ENCODE results near the gene MAPK13.

GRCh38 chr6:36160147-36160760 lies 29.9 kb downstream of the MAPK13 start:
- TF ChIP-seq ZBTB21 (CRISPR knock-in tag; IDR thresholded peaks at IDR 0.05; ENCODE audit: borderline replicate concordance) (no peak), ZNF281 (CRISPR knock-in tag; IDR thresholded peaks at IDR 0.05) (no peak), CTCF (IDR thresholded peaks at IDR 0.05) (no peak), CREB1 (CRISPR knock-in tag; IDR thresholded peaks at IDR 0.05) (no peak), SOX15 (CRISPR knock-in tag; IDR thresholded peaks at IDR 0.05) (no peak), SMAD4 (CRISPR knock-in tag; IDR thresholded peaks at IDR 0.05) (no peak), HMGXB4 (CRISPR knock-in tag; IDR thresholded peaks at IDR 0.05) (no peak)

Data from WTC11 (cell line).